ENCODE results near the gene PGBD4. TPM values are rescaled to one million over a fixed set of nuclear protein-coding genes. Genes with fewer than 3 reads are reported as not detected.
"Not testable (repeated sequence)": the region's sequence is repeated elsewhere in the genome, so short reads cannot be mapped to it uniquely, and the experiment has no call there.

The PGBD4 gene
- total RNA-seq, 1 experiment from 2014 or later, result 1.7 TPM

GRCh38 chr15:34114215-34114614, 12.3 kb downstream of the PGBD4 start:
- no peak for DNase-seq (ENCODE audit: low spot score)

GRCh38 chr15:34114739-34115138, 12.9 kb downstream of the PGBD4 start:
- no peak for DNase-seq (ENCODE audit: low spot score)

- DNase-seq (ENCODE audit: low spot score), result peak; percentile 11
These were observed 14.7 kb downstream of the PGBD4 start for GRCh38 chr15:34116620-34117019.

- DNase-seq (ENCODE audit: low spot score), result peak; percentile 22
These were observed 17.4 kb downstream of the PGBD4 start for GRCh38 chr15:34119291-34119690.

GRCh38 chr15:34120420-34120819, 18.5 kb downstream of the PGBD4 start:
- DNase-seq (ENCODE audit: low spot score), result not testable (repeated sequence)

- peak; percentile 1 for DNase-seq (ENCODE audit: low spot score)
These were observed 19.9 kb downstream of the PGBD4 start for GRCh38 chr15:34121786-34122185.

- DNase-seq (ENCODE audit: low spot score), result peak; percentile 65
These were observed 20.9 kb downstream of the PGBD4 start for GRCh38 chr15:34122771-34123183.

GRCh38 chr15:34124651-34125050, 22.8 kb downstream of the PGBD4 start:
- DNase-seq (ENCODE audit: low spot score), result no peak

GRCh38 chr15:34125945-34126344, 24.1 kb downstream of the PGBD4 start:
- DNase-seq (ENCODE audit: low spot score), result no peak

GRCh38 chr15:34126522-34126921, 24.6 kb downstream of the PGBD4 start:
- no peak for DNase-seq (ENCODE audit: low spot score)

GRCh38 chr15:34128898-34129297, 27.0 kb downstream of the PGBD4 start:
- no peak for DNase-seq (ENCODE audit: low spot score)

- DNase-seq (ENCODE audit: low spot score), result no peak
These were observed 31.0 kb downstream of the PGBD4 start for GRCh38 chr15:34132881-34133280.

- DNase-seq (ENCODE audit: low spot score), result no peak
These were observed 31.6 kb downstream of the PGBD4 start for GRCh38 chr15:34133511-34133910.

GRCh38 chr15:34147371-34148140, 45.7 kb downstream of the PGBD4 start:
- peak; percentile 3 for DNase-seq (ENCODE audit: low spot score)

GRCh38 chr15:34154725-34155204, 52.9 kb downstream of the PGBD4 start:
- peak; percentile 6 for DNase-seq (ENCODE audit: low spot score)

- DNase-seq (ENCODE audit: low spot score), result no peak
These were observed 54.0 kb downstream of the PGBD4 start for GRCh38 chr15:34155859-34156258.

Other genes starting within 250 kb of the PGBD4 start
- gene CHRM5, start 133.6 kb upstream of the PGBD4 start, total RNA-seq (2014; rRNA removed; shearing (Covaris generic)), result not detected in 2 replicates
- gene AVEN, start 62.9 kb upstream of the PGBD4 start, total RNA-seq (2014; rRNA removed; shearing (Covaris generic)), result 11.9 and 15.0 TPM in 2 replicates
- 28.1 and 32.0 TPM in 2 replicates for gene EMC7, start 221 bp upstream of the PGBD4 start, total RNA-seq (2014; rRNA removed; shearing (Covaris generic))
- 8.1 and 13.4 TPM in 2 replicates for gene KATNBL1, start 108.0 kb downstream of the PGBD4 start, total RNA-seq (2014; rRNA removed; shearing (Covaris generic))
- 305 and 312 TPM in 2 replicates for gene EMC4, start 122.9 kb downstream of the PGBD4 start, total RNA-seq (2014; rRNA removed; shearing (Covaris generic))
- 5.4 and 5.5 TPM in 2 replicates for gene SLC12A6, start 235.7 kb downstream of the PGBD4 start, total RNA-seq (2014; rRNA removed; shearing (Covaris generic))
- gene NOP10, start 241.1 kb downstream of the PGBD4 start, total RNA-seq (2014; rRNA removed; shearing (Covaris generic)), result 230 and 253 TPM in 2 replicates
- gene NUTM1, start 241.2 kb downstream of the PGBD4 start, total RNA-seq (2014; rRNA removed; shearing (Covaris generic)), result not detected in 2 replicates